ENCODE measurements around the gene RASSF4. TPM values are rescaled to one million over a fixed set of nuclear protein-coding genes. Genes with fewer than 3 reads are reported as not detected.

The RASSF4 gene
- total RNA-seq, 4 donors from 2014 or later, result 1.7 to 22.5 (median 7.4) TPM

DNA sequence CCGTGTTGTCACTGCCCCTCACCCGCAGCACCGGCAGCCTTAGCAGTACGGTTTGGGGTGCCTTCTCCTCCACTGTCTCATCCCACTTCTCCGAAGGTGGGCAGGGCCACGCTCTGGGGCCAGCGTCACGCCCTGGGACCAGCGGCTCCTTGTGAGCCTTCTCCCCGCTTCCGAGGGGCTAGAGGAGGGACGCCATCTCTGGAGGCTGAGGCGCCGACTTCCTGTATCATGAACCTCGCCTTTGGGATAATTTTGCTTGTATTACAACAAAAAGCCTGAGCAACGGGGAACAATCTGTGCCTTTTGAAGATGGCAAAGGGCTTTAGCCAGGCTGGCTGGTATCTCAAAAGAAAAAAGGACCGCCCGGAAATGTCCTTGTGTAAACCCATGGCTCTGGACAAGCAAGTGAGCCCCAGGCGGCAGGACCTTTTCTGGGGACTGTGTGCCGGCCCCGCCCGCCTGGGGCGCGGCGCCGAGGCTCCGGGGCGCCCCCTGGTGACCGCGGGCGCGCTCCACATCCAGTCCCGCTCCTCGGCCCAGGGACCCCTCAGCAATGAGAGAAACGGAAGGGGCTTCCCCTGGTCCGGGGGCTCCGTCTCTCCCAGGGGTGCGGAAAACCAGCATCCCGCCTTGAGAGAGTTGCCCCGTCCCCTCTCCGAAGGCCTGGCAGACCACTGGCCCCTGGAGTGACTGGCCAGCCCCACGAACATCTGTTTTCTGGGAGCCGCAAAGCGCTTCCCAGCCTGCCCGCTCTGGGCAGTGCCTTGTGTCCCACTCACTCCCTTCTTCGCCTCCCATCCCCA, 15.2 kb downstream of the RASSF4 start:
- Histone ChIP-seq H3K4me3 (peak overlapping the region; percentile 21 to 74 (median 51)), H3K27me3 (no peaks in the 10 kb centered on the region), H3K9me3 (no peaks in the 10 kb centered on the region), H3K4me1 (peaks cover 32 to 74% (median 37%) of the 10 kb centered on the region in 3 donors), H3K27ac (peak overlapping the region; percentile 66 to 86 (median 82)), H3K36me3 (peaks cover 0 to 34% (median 0%) of the 10 kb centered on the region in 3 donors)
- peak in 1 of 4 donors; percentile 34 for TF ChIP-seq POLR2A (IDR thresholded peaks at IDR 0.05)
- TF ChIP-seq, protein P1, sequence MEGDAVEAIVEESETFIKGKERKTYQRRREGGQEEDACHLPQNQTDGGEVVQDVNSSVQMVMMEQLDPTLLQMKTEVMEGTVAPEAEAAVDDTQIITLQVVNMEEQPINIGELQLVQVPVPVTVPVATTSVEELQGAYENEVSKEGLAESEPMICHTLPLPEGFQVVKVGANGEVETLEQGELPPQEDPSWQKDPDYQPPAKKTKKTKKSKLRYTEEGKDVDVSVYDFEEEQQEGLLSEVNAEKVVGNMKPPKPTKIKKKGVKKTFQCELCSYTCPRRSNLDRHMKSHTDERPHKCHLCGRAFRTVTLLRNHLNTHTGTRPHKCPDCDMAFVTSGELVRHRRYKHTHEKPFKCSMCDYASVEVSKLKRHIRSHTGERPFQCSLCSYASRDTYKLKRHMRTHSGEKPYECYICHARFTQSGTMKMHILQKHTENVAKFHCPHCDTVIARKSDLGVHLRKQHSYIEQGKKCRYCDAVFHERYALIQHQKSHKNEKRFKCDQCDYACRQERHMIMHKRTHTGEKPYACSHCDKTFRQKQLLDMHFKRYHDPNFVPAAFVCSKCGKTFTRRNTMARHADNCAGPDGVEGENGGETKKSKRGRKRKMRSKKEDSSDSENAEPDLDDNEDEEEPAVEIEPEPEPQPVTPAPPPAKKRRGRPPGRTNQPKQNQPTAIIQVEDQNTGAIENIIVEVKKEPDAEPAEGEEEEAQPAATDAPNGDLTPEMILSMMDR (IDR thresholded peaks at IDR 0.05), result peak; percentile 90 to 97 (median 95)
- intact Hi-C loops (cut with DNase I), result loop anchor here (5.0 kb wide), 1 partner anchor 43 kb away; no protein-coding TSS in a partner anchor
- DNase-seq, result no peak
- 0 to 9% methylated on average over 5 to 9 of the region's 46 CpGs for WGBS, 2 donors

DNA sequence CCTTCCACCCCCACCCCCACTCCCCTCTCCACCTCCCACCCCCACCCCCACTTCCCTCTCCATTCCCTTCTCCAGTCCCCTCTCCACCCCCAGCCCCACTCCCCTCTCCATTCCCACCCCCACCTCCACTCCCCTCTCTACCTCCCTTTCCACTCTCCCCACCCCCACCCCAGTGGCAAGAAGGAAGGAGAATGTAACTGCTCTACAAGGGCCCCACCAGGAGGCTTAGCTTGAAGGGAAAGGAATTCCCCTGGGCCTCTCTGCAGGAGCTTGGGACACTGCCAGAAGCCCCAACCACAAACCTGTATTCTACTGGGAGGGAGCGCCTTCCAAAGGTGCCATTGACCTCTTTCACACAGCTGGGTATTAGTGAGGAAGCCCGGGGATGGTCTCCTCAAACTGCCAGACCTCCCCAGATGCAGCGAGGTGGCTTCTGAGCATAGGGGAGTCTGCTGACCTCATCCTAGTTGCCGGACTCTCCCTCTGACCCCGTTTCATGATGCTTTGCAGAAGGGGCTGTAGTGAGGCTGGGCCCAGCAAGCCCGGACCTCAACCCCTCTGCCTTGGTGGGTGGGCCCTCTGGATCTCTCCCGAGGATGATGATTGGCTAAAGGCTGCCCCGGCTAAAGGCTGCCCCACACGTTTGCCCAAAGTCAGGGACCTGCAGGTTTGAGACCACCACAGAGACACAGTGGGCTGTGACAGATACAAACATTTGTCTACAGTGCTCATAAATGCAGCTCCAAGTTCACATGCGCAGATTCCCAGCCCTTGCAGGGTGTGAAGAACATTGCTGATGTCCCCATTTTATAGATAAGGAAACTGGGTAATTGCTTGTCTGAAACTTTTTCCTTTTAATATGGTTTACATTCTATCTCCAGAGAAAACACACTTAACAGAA, 16.1 kb downstream of the RASSF4 start:
- no peaks in the 10 kb centered on the region for H3K9me3 ChIP-seq
- H3K4me1 ChIP-seq, result peaks cover 41 to 81% (median 46%) of the 10 kb centered on the region in 3 donors
- H3K36me3 ChIP-seq, result peaks cover 0 to 27% (median 0%) of the 10 kb centered on the region in 3 donors
- peak overlapping the region; percentile 26 to 74 (median 51) for H3K4me3 ChIP-seq
- H3K27ac ChIP-seq, result peak overlapping the region; percentile 66 to 86 (median 82)
- no peak for TF ChIP-seq POLR2A (IDR thresholded peaks at IDR 0.05)
- TF ChIP-seq, protein P1 (IDR thresholded peaks at IDR 0.05), result no peak
- intact Hi-C loops (cut with DNase I), result no loop called here
- WGBS, 2 donors, result 36 to 100% methylated on average over 1 to 6 of the region's 10 CpGs
- H3K27me3 ChIP-seq, result no peaks in the 10 kb centered on the region
- DNase-seq, result no peak

DNA sequence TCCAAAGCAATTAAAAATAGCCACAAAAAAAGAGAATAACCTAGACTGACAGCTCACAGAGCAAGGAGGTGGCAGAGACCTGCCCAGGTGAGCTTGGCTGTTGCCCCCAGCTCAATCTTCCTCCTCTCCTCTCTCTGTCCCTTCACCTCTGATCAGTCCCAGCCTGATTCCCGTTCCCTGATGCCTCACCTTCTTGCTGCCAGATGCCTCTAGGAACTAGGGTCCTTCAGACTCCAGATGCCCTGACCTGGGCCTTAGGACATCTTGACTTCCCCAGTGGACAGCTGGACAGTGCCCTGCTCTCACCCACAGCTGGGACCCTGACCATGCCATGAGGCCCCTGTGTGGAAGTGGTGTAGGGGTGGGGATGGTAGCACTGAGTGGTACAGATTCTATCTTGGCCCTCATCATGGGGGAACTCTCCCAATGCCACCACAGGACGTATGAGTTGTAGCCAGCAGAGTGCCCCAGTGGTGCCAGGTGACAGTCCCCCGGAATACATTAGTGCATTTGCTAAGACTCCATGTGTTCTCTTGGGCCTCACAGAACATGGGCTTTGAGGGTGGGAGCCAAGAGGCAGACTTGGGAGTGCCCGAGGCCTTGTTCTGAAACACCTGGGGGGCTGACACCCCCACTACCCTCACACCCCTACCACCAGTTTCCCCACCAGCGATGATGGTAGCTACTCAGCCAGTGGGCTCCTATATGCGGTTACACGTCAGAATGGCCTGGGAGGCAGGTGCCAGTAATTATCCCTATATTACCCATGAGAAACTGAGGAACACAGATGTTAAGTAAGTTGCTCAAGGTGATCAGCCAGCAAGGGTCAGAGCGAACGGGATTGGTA, 17.0 kb downstream of the RASSF4 start:
- Histone ChIP-seq H3K27me3 (no peaks in the 10 kb centered on the region), H3K4me3 (peak overlapping the region; percentile 26 to 74 (median 51)), H3K4me1 (peaks cover 49 to 90% (median 52%) of the 10 kb centered on the region in 3 donors), H3K9me3 (no peaks in the 10 kb centered on the region), H3K36me3 (peaks cover 0 to 18% (median 0%) of the 10 kb centered on the region in 3 donors), H3K27ac (peak overlapping the region; percentile 71 to 86 (median 82))
- WGBS, 2 donors, result 78 to 88% methylated on average over 3 to 9 of the region's 9 CpGs
- TF ChIP-seq, protein P1 (IDR thresholded peaks at IDR 0.05), result no peak
- TF ChIP-seq POLR2A (IDR thresholded peaks at IDR 0.05), result no peak
- no peak for DNase-seq
- intact Hi-C loops (cut with DNase I), result no loop called here

DNA sequence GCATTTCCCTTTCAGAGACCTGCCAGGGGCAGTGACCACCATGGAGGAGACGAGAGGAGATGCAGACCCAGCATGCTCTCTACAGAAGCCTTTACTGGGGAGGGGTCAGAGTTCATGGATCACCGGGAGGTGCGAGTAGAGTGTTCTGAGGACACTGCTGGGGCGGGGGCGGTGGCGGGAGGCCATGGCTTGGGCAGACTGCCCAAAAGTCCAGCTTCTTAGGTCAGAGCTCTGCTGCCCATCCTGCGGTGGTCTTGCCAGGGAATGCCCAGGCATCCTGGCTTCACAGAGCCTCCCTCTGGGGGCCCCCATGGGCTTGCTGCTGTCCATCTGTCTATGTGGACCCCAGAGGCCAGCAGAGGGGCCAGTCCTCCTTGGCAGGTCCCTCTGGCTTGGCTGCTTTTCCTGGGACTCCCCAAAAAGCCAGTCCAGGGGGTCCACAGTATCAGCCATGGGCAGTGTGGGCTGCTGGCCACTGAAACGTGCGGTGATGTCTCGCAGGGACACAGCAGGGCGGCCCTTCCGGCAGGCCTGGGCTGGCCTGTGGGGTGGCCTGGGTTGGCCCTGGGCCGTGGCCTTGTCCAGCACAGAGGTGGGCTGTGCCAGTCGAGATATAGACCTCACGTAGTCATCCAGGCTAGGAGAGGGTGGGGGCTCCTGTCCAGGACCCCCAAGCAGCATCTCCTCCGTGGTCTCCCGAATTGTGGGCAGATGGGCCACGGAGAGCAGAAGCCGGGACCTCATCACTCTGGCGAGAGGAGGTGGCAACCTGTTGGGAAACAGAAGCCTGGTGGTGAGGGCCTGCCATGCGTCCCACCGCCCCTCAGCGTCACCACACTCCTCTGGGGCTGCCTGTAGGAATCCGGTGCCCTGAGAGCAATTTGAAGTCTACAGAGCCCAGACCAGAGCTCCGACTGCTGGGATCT, 17.9 kb downstream of the RASSF4 start:
- Histone ChIP-seq H3K4me3 (peak overlapping the region; percentile 26 to 74 (median 51)), H3K27me3 (no peaks in the 10 kb centered on the region), H3K9me3 (no peaks in the 10 kb centered on the region), H3K27ac (peak overlapping the region; percentile 71 to 86 (median 82)), H3K4me1 (peaks cover 58 to 99% (median 59%) of the 10 kb centered on the region in 3 donors), H3K36me3 (peaks cover 0 to 8% (median 0%) of the 10 kb centered on the region in 3 donors)
- 62 to 88% methylated on average over 5 to 9 of the region's 25 CpGs for WGBS, 2 donors
- no peak for TF ChIP-seq POLR2A (IDR thresholded peaks at IDR 0.05)
- TF ChIP-seq, protein P1 (IDR thresholded peaks at IDR 0.05), result no peak
- DNase-seq, result no peak
- intact Hi-C loops (cut with DNase I), result no loop called here

All from esophagus squamous epithelium (tissue), 5 donors.